Astrocyte (in vitro differentiated cells and primary cell): ENCODE data around the gene UBASH3A. TPM values are rescaled to one million over a fixed set of nuclear protein-coding genes. Genes with fewer than 3 reads are reported as not detected.

Experiments used
- DNase-seq: peaks from one replicate; pipeline ENCODE4 v3.0.0-alpha.2; 2010; ENCODE audit warnings: low read depth
- FAIRE-seq: peaks from 2 replicates; lab custom pipeline; 2011; peaks lifted over from hg19 to GRCh38; lab: Jason Lieb, UNC
- H2AFZ ChIP-seq: 2 replicates; pipeline ENCODE4 v1.6.0; 2012; ENCODE audit warnings: low read depth, low read length, inconsistent platforms
- H3K27ac ChIP-seq: 2 replicates; pipeline ENCODE4 v1.5.1; 2011; ENCODE audit warnings: low read depth, low read length, inconsistent platforms
- H3K27me3 ChIP-seq: 2 replicates; pipeline ENCODE4 v1.6.0; 2011; ENCODE audit warnings: low read length, inconsistent platforms; ENCODE audit not compliant: insufficient read depth
- H3K36me3 ChIP-seq: 2 replicates; pipeline ENCODE4 v1.5.1; 2011; ENCODE audit warnings: low read length, inconsistent platforms; ENCODE audit not compliant: insufficient read depth
- H3K4me1 ChIP-seq: 2 replicates; pipeline ENCODE4 v1.5.1; 2011; ENCODE audit warnings: low read length, inconsistent platforms; ENCODE audit not compliant: insufficient read depth
- H3K4me2 ChIP-seq: 2 replicates; pipeline ENCODE4 v1.6.0; 2012; ENCODE audit warnings: low read length, inconsistent platforms
- H3K4me3 ChIP-seq: 2 replicates; pipeline ENCODE4 v1.5.1; 2011; ENCODE audit warnings: low read depth, mild to moderate bottlenecking, low read length, inconsistent platforms; ENCODE audit not compliant: insufficient read depth
- H3K79me2 ChIP-seq: 2 replicates; pipeline ENCODE4 v1.6.0; 2012; ENCODE audit warnings: mild to moderate bottlenecking, low read length, inconsistent platforms; ENCODE audit not compliant: insufficient read depth
- H3K9ac ChIP-seq: 2 replicates; pipeline ENCODE4 v1.6.0; 2012; ENCODE audit warnings: mild to moderate bottlenecking, low read length, inconsistent platforms
- H3K9me3 ChIP-seq: 2 replicates; pipeline ENCODE4 v1.5.1; 2012; ENCODE audit warnings: low read depth, mild to moderate bottlenecking, low read length, inconsistent platforms; ENCODE audit not compliant: insufficient read depth
- H4K20me1 ChIP-seq: 2 replicates; pipeline ENCODE4 v1.6.0; 2012; ENCODE audit warnings: low read length, inconsistent platforms; ENCODE audit not compliant: insufficient read depth
- H3K27ac Mint-ChIP-seq: one replicate; pipeline ENCODE4 v1.8.0; 2021; ENCODE audit warnings: mild to moderate bottlenecking, mixed read lengths; ENCODE audit not compliant: unreplicated experiment
- H3K27me3 Mint-ChIP-seq: one replicate; pipeline ENCODE4 v1.8.0; 2021; ENCODE audit warnings: low read depth, mixed read lengths; ENCODE audit not compliant: unreplicated experiment
- H3K36me3 Mint-ChIP-seq: one replicate; pipeline ENCODE4 v1.8.0; 2021; ENCODE audit warnings: low read depth, mixed read lengths; ENCODE audit not compliant: unreplicated experiment
- H3K4me1 Mint-ChIP-seq: one replicate; pipeline ENCODE4 v1.8.0; 2021; ENCODE audit warnings: low read depth, mixed read lengths; ENCODE audit not compliant: unreplicated experiment
- H3K4me3 Mint-ChIP-seq: one replicate; pipeline ENCODE4 v1.8.0; 2021; ENCODE audit warnings: mild to moderate bottlenecking, moderate library complexity, mixed read lengths; ENCODE audit not compliant: unreplicated experiment
- H3K9me3 Mint-ChIP-seq: one replicate; pipeline ENCODE4 v1.8.0; 2021; ENCODE audit warnings: mild to moderate bottlenecking, mixed read lengths; ENCODE audit not compliant: unreplicated experiment
- CTCF ChIP-seq: IDR thresholded peaks from 2 replicates; pipeline ENCODE4 v1.5.1; 2011; ENCODE audit warnings: low read depth, mild to moderate bottlenecking, inconsistent platforms, low read length, moderate library complexity; ENCODE audit not compliant: insufficient read depth
- EZH2 ChIP-seq: IDR thresholded peaks from 2 replicates; pipeline ENCODE4 v1.6.1; 2012; ENCODE audit warnings: mild to moderate bottlenecking, low read length, inconsistent platforms; ENCODE audit not compliant: insufficient read depth
- total RNA-seq: library from RNA; stranded (reverse); gene quantifications from 2 replicates; pipeline ENCODE4 v1.2.1, GENCODE V29; 2021

Gene UBASH3A
- total RNA-seq, 1 donor from 2014 or later = not detected

DNA sequence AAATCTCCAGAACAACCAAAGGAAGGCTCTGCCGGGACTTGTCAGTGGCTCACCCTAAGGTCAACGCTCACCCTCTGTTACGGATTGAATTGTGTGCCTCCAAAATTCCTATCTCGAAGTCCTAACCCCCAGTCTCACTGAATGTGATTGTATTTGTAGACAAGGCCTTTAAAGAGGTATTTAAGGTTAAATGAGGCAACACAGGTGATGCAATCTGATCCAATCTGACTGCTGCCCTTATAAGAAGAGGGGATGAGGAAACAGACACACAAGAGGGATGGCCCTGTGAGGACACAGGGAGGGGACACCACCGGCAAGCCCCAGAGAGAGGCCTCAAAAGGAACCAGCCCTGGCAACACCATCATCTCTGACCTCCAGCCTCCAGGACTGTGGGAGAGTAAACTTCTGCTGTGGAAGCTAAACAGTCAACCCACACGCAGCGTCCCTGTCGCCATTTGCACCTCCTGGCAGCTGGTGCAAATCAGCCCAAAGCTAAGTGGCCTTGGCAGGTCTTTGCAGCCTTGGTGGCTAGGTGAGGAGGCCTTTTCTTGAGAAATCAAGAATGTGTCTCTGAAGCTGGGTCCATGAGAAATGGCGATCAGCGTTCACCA is 24.2 kb downstream of the UBASH3A start:
- Histone ChIP-seq H3K27me3 (peaks cover 8% of the 10 kb centered on the region), H3K27ac (no peak overlapping the region), H3K9ac (no peak overlapping the region), H4K20me1 (no peaks in the 10 kb centered on the region), H3K79me2 (no peaks in the 10 kb centered on the region), H3K9me3 (peaks cover 8% of the 10 kb centered on the region), H3K4me2 (no peak overlapping the region), H3K4me1 (no peaks in the 10 kb centered on the region), H3K36me3 (no peaks in the 10 kb centered on the region), H3K4me3 (no peak overlapping the region), H2AFZ (no peak overlapping the region)
- FAIRE-seq = no peak
- H3K4me1 Mint-ChIP-seq = no peaks in the 10 kb centered on the region
- no peak for DNase-seq
- no peak overlapping the region for H3K27ac Mint-ChIP-seq
- H3K27me3 Mint-ChIP-seq = peaks cover 57% of the 10 kb centered on the region
- H3K4me3 Mint-ChIP-seq = no peak overlapping the region
- H3K9me3 Mint-ChIP-seq = peaks cover 8% of the 10 kb centered on the region
- H3K36me3 Mint-ChIP-seq = no peaks in the 10 kb centered on the region
- no peak for TF ChIP-seq EZH2

DNA sequence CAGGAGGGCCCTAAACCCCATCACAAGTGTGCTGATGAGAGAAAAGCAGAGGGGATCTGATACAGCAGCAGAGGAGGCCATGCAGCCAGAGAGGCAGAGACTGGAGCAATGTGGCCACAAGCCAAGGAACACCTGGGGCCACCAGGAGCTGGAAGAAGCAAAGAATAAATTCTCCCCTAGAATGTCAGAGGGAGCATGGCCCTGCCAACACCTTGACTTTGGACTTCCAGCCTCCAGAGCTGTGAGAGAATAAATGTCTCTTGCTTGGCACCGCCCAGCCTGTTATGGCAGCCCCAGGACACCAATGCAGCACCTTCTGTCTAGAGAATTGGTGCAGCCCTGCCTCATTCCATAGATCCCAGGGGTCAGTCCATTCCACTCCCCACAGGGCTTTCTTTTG is 25.3 kb downstream of the UBASH3A start:
- no peak for FAIRE-seq
- no peaks in the 10 kb centered on the region for H3K36me3 Mint-ChIP-seq
- H3K27ac Mint-ChIP-seq = no peak overlapping the region
- H3K4me1 Mint-ChIP-seq = no peaks in the 10 kb centered on the region
- Histone ChIP-seq H3K36me3 (no peaks in the 10 kb centered on the region), H3K27ac (no peak overlapping the region), H3K79me2 (no peaks in the 10 kb centered on the region), H3K27me3 (peaks cover 7% of the 10 kb centered on the region), H3K4me2 (no peak overlapping the region), H3K9ac (no peak overlapping the region), H3K4me1 (no peaks in the 10 kb centered on the region), H4K20me1 (no peaks in the 10 kb centered on the region), H2AFZ (no peak overlapping the region), H3K4me3 (no peak overlapping the region), H3K9me3 (peaks cover 8% of the 10 kb centered on the region)
- peaks cover 58% of the 10 kb centered on the region for H3K27me3 Mint-ChIP-seq
- H3K9me3 Mint-ChIP-seq = peaks cover 11% of the 10 kb centered on the region
- H3K4me3 Mint-ChIP-seq = no peak overlapping the region
- DNase-seq = no peak
- no peak for TF ChIP-seq CTCF
- TF ChIP-seq EZH2 = no peak

DNA sequence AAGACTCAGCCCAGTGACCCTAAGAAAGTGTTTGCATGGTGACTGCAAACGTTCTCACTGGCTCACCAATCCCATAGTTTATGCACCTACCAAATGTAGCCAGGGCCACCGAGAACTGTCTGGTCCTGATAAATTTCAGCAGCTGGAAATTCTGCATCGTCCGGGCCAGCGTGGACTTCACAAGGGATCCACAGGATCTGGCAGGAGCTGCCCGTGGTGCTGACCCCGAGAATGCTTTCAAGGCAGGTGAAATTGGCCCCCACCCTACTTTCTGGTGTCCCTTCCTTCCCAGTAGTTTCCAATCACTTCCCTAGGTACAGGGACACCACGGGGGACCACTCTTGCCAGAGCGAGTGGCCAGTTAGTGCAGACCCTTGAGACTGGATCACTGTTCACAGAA is 26.2 kb downstream of the UBASH3A start:
- FAIRE-seq = no peak
- H3K4me2 ChIP-seq = no peak overlapping the region
- peaks cover 8% of the 10 kb centered on the region for H3K9me3 ChIP-seq
- H3K27me3 Mint-ChIP-seq = peaks cover 59% of the 10 kb centered on the region
- H3K36me3 ChIP-seq = no peaks in the 10 kb centered on the region
- H3K36me3 Mint-ChIP-seq = no peaks in the 10 kb centered on the region
- H2AFZ ChIP-seq = no peak overlapping the region
- no peak overlapping the region for H3K9ac ChIP-seq
- H3K4me3 ChIP-seq = no peak overlapping the region
- no peaks in the 10 kb centered on the region for H3K4me1 ChIP-seq
- H3K27ac ChIP-seq = no peak overlapping the region
- TF ChIP-seq EZH2 (no peak), CTCF (no peak)
- no peak overlapping the region for H3K27ac Mint-ChIP-seq
- H4K20me1 ChIP-seq = no peaks in the 10 kb centered on the region
- peaks cover 11% of the 10 kb centered on the region for H3K9me3 Mint-ChIP-seq
- no peaks in the 10 kb centered on the region for H3K4me1 Mint-ChIP-seq
- H3K27me3 ChIP-seq = peaks cover under 1% of the 10 kb centered on the region
- no peak overlapping the region for H3K4me3 Mint-ChIP-seq
- no peaks in the 10 kb centered on the region for H3K79me2 ChIP-seq
- DNase-seq = no peak
